HepG2 (cell line): Measurements from ENCODE around the gene PARD3. TPM values are rescaled to one million over a fixed set of nuclear protein-coding genes. Genes with fewer than 3 reads are reported as not detected.

ENCODE experiments used
- ATAC-seq: fragments of 200-7000 bp; cut with Tn5 transposase; 3 replicates; pipeline ENCODE4 v1.9.1; 2020; ENCODE audit warnings: mild to moderate bottlenecking, moderate library complexity
- BruUV-seq: library from RNA; stranded (reverse); fragments of 400-500 nt; replicated peaks from 2 replicates; lab custom pipeline; 2021; lab: Mats Ljungman, UMichigan
- CTCF ChIA-PET: fragments of 300-600 bp; formaldehyde crosslinking; extraction: SDS; loops from one replicate; lab custom pipeline; 2021; ENCODE audit warnings: low total read pairs, inconsistent platforms, low intra/inter-chr PET ratio; lab: Yijun Ruan, JAX
- POLR2A ChIA-PET: fragments of 350-600 bp; sonication (Branson Sonifier 250); formaldehyde crosslinking; loops from one replicate; lab custom pipeline; 2020; ENCODE audit warnings: antibody characterized with exemption, inconsistent platforms; lab: Yijun Ruan, JAX
- DNase-seq: peaks from one replicate; pipeline ENCODE4 v3.0.0-alpha.2; 2015; ENCODE audit warnings: low spot score
- FAIRE-seq: peaks from 3 replicates; lab custom pipeline; 2011; peaks lifted over from hg19 to GRCh38; lab: Jason Lieb, UNC
- H2AFZ ChIP-seq: one replicate; pipeline ENCODE4 v1.6.1; 2011; ENCODE audit warnings: low read length, inconsistent platforms
- H3K27ac ChIP-seq: fragments of 300-600 bp; 3 replicates; pipeline ENCODE4 v1.8.0; 2011; ENCODE audit warnings: mixed run types, mild to moderate bottlenecking, mixed read lengths, low read length, inconsistent platforms; ENCODE audit not compliant: insufficient read depth; ENCODE audit errors: extremely low read length
- H3K27me3 ChIP-seq, 2 experiments: fragments of 200-600 bp in 1 of 2; 2 replicates in 1 of 2; 3 replicates in 1 of 2; pipeline versions ENCODE4 v1.6.0 to v1.8.0; 2011; ENCODE audit warnings: low read length in 2 of 2, mild to moderate bottlenecking in 2 of 2, moderate library complexity in 2 of 2, inconsistent platforms in 1 of 2; ENCODE audit not compliant: insufficient read depth in 2 of 2, control insufficient read depth in 1 of 2
- H3K36me3 ChIP-seq, 2 experiments: fragments of 200-600 bp in 1 of 2; replicated peaks in 1 of 2; 2 replicates in 1 of 2; 3 replicates in 1 of 2; pipeline versions ENCODE4 v1.5.1 to v1.8.0; 2011; ENCODE audit warnings: low read length in 2 of 2, inconsistent platforms in 1 of 2; ENCODE audit not compliant: insufficient read depth in 2 of 2, control insufficient read depth in 1 of 2
- H3K4me1 ChIP-seq: 2 replicates; pipeline ENCODE4 v1.5.1; 2012; ENCODE audit warnings: low read length, inconsistent platforms; ENCODE audit not compliant: insufficient read depth
- H3K4me2 ChIP-seq: 2 replicates; pipeline ENCODE4 v1.6.0; 2011; ENCODE audit warnings: low read depth, low read length, inconsistent platforms
- H3K4me3 ChIP-seq, 3 experiments: fragments of 200-600 bp in 1 of 3; sonication (generic), shearing (Covaris generic) in 1 of 3; replicated peaks in 1 of 3; 2 replicates each; pipeline ENCODE4 v1.5.1; 2011 to 2016; ENCODE audit warnings: low read length in 3 of 3, inconsistent platforms in 2 of 3, low read depth in 2 of 3, mild to moderate bottlenecking in 2 of 3, control low read depth in 1 of 3, mixed read lengths in 1 of 3; ENCODE audit not compliant: insufficient read depth in 1 of 3
- H3K79me2 ChIP-seq: one replicate; pipeline ENCODE4 v1.6.1; 2011; ENCODE audit warnings: low read length, inconsistent platforms; ENCODE audit not compliant: insufficient read depth
- H3K9ac ChIP-seq: 2 replicates; pipeline ENCODE4 v1.6.0; 2011; ENCODE audit warnings: mild to moderate bottlenecking, low read depth, low read length, inconsistent platforms; ENCODE audit not compliant: insufficient read depth
- H3K9me3 ChIP-seq: 2 replicates; pipeline ENCODE4 v1.5.1; 2012; ENCODE audit warnings: mild to moderate bottlenecking, low read length
- H4K20me1 ChIP-seq: 2 replicates; pipeline ENCODE4 v1.6.0; 2011; ENCODE audit warnings: inconsistent platforms, mild to moderate bottlenecking, low read length, moderate library complexity; ENCODE audit not compliant: insufficient read depth
- CCAR2 ChIP-seq: fragments of 200-400 bp; formaldehyde crosslinking; optimal IDR thresholded peaks from 2 replicates; pipeline ENCODE3; 2018; ENCODE audit warnings: low read depth, mild to moderate bottlenecking, low read length, moderate library complexity
- HNF4A ChIP-seq: sonication (generic); formaldehyde crosslinking; IDR thresholded peaks from 2 replicates; pipeline ENCODE4 v1.4.0; 2020; ENCODE audit warnings: missing genetic modification reagents
- MZF1 ChIP-seq: sonication (generic); formaldehyde crosslinking; IDR thresholded peaks from 2 replicates; pipeline ENCODE4 v1.8.1; 2023; ENCODE audit warnings: mild to moderate bottlenecking, missing genetic modification reagents, borderline replicate concordance
- POGZ ChIP-seq: sonication (generic); formaldehyde crosslinking; IDR thresholded peaks from 2 replicates; pipeline ENCODE4 v1.4.0; 2020; ENCODE audit warnings: mild to moderate bottlenecking, missing genetic modification reagents
- PPARG ChIP-seq: conservative IDR thresholded peaks from 2 replicates; pipeline ENCODE4 v1.6.1; 2016; ENCODE audit warnings: missing biosample characterization, missing genetic modification reagents
- ZBTB33 ChIP-seq: sonication (generic); formaldehyde crosslinking; IDR thresholded peaks from 2 replicates; pipeline ENCODE4 v1.4.0; 2020; ENCODE audit warnings: missing genetic modification reagents
- ZMYM4 ChIP-seq: sonication (generic); formaldehyde crosslinking; IDR thresholded peaks from 2 replicates; pipeline ENCODE4 v1.8.1; 2023; ENCODE audit warnings: mild to moderate bottlenecking, missing genetic modification reagents
- ZNF10 ChIP-seq: sonication (generic); formaldehyde crosslinking; IDR thresholded peaks from 2 replicates; pipeline ENCODE4 v1.4.0; 2020; ENCODE audit warnings: mild to moderate bottlenecking, low read depth, missing genetic modification reagents, borderline replicate concordance
- ZNF644 ChIP-seq: IDR thresholded peaks from 2 replicates; pipeline ENCODE4 v1.6.1; 2016; ENCODE audit warnings: low read depth
- WGBS: methylation state at CpG from one replicate; pipeline ENCODE4 v1.1.6; 2017; ENCODE audit warnings: low lambda C conversion rate; 5-methylcytosine and 5-hydroxymethylcytosine counted together
- in situ Hi-C: cut with HindIII; loops from 2 replicates; pipeline ENCODE4 v1.10.0; 2017; ENCODE audit warnings: low pct_unique_long_range_greater_than_20kb; ENCODE audit not compliant: extremely low pct_ligation_motif_present
- intact Hi-C: fragments of 100-400 bp; cut with micrococcal nuclease; formaldehyde crosslinking; loops from one replicate; pipeline ENCODE4 v1.10.0; 2022; ENCODE audit not compliant: unreplicated experiment
- polyA plus RNA-seq, 8 experiments: library from polyadenylated mRNA; depleted of rRNA in 3 of 8; stranded (reverse) in 7 of 8; unstranded in 1 of 8; fragments of >200 nt; fragmentation: Illumina TruSeq in 4 of 8; extraction: Trizol in 4 of 8; gene quantifications; 2 replicates each; pipeline versions ENCODE4 v1.2.1 to v1.2.3, GENCODE V29; 2011 to 2016; ENCODE audit warnings: low read depth in 4 of 8, missing spikeins in 1 of 8, mixed read lengths in 1 of 8; ENCODE audit not compliant: insufficient read depth in 1 of 8
- total RNA-seq, 5 experiments: library from RNA; depleted of rRNA; stranded (reverse); fragments of >200 nt; fragmentation: Illumina TruSeq; extraction: Trizol; gene quantifications; 2 replicates each; pipeline ENCODE4 v1.2.3, GENCODE V29; 2016; ENCODE audit warnings: low read depth in 1 of 5
- TF ChIP-seq, protein P1 (sequence below): IDR thresholded peaks from 2 replicates; pipeline ENCODE4 v1.6.1; 2016; ENCODE audit warnings: low read depth
- TF ChIP-seq, protein P2 (sequence below): sonication (generic); formaldehyde crosslinking; IDR thresholded peaks from 2 replicates; pipeline ENCODE4 v1.5.0; 2020; ENCODE audit warnings: mild to moderate bottlenecking, missing genetic modification reagents

PARD3 gene
- total and polyA plus RNA-seq, 2 of the 13 experiments (the other 11 are each of a cell fraction or from before 2014, with no cell fraction given): 40.9 to 60.0 TPM

GRCh38 chr10:34160595-34160994 lies 654.5 kb downstream of the PARD3 start:
- Histone ChIP-seq H3K4me2 (no peak overlapping the region), H3K4me1 (peaks cover 52% of the 10 kb centered on the region), H4K20me1 (no peaks in the 10 kb centered on the region), H3K9ac (no peak overlapping the region), H2AFZ (no peak overlapping the region), H3K4me3 (no peak overlapping the region), H3K36me3 (no peaks in the 10 kb centered on the region), H3K27ac (no peak overlapping the region), H3K27me3 (no peaks in the 10 kb centered on the region), H3K79me2 (no peaks in the 10 kb centered on the region), H3K9me3 (no peaks in the 10 kb centered on the region)
- intact Hi-C loops (no loop called here), in situ Hi-C loops (no loop called here)
- no peak; the same call in 2 of the 3 replicates for ATAC-seq
- POLR2A ChIA-PET: no interaction called here
- CTCF ChIA-PET: no interaction called here
- FAIRE-seq: no peak
- no TSS peak for BruUV-seq
- 77% methylated on average over 3 of the region's 3 CpGs for WGBS
- DNase-seq: peak; percentile 10
- TF ChIP-seq MZF1 (no peak), ZNF644 (CRISPR knock-in tag) (peak; percentile 44), HNF4A (CRISPR knock-in tag) (peak; percentile 58), PPARG (CRISPR knock-in tag) (no peak), ZNF10 (CRISPR knock-in tag) (no peak), POGZ (CRISPR knock-in tag) (0 out of 2 replicates have a peak, but pooled peaks have one; percentile 52), ZMYM4 (peak; percentile 72), CCAR2 (no peak), ZBTB33 (CRISPR knock-in tag) (peak; percentile 86)
- TF ChIP-seq, protein P1, sequence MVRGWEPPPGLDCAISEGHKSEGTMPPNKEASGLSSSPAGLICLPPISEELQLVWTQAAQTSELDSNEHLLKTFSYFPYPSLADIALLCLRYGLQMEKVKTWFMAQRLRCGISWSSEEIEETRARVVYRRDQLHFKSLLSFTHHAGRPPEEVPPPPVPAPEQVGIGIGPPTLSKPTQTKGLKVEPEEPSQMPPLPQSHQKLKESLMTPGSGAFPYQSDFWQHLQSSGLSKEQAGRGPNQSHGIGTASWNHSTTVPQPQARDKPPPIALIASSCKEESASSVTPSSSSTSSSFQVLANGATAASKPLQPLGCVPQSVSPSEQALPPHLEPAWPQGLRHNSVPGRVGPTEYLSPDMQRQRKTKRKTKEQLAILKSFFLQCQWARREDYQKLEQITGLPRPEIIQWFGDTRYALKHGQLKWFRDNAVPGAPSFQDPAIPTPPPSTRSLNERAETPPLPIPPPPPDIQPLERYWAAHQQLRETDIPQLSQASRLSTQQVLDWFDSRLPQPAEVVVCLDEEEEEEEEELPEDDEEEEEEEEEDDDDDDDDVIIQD (CRISPR knock-in tag): peak; percentile 42; the same call in 1 of the 2 replicates
- TF ChIP-seq, protein P2, sequence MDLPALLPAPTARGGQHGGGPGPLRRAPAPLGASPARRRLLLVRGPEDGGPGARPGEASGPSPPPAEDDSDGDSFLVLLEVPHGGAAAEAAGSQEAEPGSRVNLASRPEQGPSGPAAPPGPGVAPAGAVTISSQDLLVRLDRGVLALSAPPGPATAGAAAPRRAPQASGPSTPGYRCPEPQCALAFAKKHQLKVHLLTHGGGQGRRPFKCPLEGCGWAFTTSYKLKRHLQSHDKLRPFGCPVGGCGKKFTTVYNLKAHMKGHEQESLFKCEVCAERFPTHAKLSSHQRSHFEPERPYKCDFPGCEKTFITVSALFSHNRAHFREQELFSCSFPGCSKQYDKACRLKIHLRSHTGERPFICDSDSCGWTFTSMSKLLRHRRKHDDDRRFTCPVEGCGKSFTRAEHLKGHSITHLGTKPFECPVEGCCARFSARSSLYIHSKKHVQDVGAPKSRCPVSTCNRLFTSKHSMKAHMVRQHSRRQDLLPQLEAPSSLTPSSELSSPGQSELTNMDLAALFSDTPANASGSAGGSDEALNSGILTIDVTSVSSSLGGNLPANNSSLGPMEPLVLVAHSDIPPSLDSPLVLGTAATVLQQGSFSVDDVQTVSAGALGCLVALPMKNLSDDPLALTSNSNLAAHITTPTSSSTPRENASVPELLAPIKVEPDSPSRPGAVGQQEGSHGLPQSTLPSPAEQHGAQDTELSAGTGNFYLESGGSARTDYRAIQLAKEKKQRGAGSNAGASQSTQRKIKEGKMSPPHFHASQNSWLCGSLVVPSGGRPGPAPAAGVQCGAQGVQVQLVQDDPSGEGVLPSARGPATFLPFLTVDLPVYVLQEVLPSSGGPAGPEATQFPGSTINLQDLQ (CRISPR knock-in tag): no peak
